CD4-positive, alpha-beta T cell treated with Interleukin-2 at 100 ng/mL for 4 hours (primary cell): Measurements from ENCODE around the gene RPL22L1.
"Not testable (repeated sequence)": the region's sequence is repeated elsewhere in the genome, so short reads cannot be mapped to it uniquely, and the experiment has no call there.

Experiments
- DNase-seq: peaks from one replicate; pipeline ENCODE4 v3.0.0-alpha.2; 2020; ENCODE audit warnings: low spot score

Gene RPL22L1

DNA sequence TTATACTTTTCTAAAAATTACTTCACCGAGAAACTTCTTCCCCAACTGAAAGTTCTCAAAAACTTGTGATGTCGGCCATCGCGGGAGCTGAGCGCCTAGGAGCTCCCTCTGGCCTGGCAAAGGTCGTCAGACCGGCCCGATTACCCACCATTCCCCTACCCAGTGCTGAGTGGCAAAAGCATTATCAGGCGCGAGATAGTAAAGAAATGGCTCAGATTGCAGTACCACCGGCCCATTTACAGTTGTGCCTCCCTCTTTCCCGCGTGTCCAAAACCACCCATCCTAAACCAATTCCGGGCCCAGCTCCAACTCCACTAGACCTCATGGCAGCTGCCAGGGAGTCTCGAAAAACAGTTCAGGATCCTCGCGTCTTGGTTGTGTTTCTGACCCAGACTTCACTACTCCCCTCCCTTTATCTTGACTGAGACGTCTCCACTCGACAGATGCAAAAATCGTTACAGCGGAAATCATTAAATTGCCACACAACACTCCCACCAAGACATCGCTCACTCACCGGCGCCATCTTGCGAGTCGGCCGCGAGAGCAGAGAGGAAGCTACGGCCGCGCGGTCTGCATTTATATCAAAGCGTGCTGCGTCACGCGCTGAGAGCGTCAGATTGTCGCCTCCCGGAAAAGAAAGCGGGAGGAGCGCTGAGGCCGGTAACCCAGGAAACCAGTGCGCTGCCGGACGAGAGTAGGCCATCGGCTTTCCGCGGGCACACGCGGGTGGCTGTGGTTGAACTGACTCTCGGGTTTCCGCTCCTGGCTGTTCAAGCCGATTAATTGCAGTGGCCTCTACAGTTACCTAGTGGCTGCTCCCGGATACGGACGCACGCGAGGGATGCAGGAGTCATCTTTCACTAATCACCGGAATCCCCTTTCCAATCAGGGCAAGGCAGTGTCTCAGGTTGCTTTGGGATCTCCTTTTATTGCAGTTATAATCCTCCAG is at the start of gene RPL22L1:
Gene RPL22L1, minus strand, starts transcription at position 551 of the 949 bp plus-strand sequence. Its CDS starts 28 bp downstream, at position 523.
- DNase-seq: peak; percentile 93

DNA sequence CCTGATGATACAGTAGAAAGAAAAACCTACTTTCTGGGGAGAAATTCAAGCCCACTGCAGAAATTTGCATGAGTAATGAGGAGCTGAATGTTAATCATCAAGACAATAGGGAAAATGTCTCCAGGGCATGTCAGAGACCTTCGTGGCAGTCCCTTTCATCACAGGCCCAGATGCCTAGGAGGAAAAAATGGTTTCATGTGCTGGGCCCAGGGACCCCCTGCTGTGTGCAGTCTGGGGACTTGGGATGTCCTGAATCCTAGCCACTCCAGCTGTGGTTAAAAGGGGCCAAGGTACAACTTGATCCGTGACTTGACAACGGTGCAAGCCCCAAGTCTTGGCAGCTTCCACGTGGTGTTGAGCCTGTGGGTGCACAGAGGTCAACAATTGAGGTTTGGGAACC is 48.7 kb upstream of the RPL22L1 start:
- DNase-seq: no peak

GRCh38 chr3:170914690-170915089 is 44.7 kb upstream of the RPL22L1 start:
- DNase-seq: no peak

GRCh38 chr3:170914212-170914611 is 44.2 kb upstream of the RPL22L1 start:
- DNase-seq: no peak

DNA sequence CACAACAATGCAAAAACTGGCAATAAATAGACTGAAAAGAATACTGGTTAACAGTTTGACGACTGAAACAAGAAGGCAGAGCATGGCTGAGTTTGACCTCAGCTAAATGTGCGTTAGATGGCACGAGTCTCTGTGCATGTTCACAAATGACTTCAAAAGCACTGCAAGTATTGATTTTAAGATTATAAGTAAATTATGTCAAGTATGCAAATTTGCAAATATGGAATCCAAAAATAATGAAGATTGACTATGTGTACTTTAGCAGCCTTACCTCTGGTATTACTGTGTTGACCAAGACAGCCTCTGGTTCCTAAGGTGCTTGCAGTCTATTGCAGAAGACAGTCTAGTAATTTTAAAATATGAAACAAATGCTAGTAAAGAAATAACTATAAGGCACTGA is 41.1 kb upstream of the RPL22L1 start:
- DNase-seq: no peak

- DNase-seq: no peak
Measured at GRCh38 chr3:170910542-170910941, 40.5 kb upstream of the RPL22L1 start.

DNA sequence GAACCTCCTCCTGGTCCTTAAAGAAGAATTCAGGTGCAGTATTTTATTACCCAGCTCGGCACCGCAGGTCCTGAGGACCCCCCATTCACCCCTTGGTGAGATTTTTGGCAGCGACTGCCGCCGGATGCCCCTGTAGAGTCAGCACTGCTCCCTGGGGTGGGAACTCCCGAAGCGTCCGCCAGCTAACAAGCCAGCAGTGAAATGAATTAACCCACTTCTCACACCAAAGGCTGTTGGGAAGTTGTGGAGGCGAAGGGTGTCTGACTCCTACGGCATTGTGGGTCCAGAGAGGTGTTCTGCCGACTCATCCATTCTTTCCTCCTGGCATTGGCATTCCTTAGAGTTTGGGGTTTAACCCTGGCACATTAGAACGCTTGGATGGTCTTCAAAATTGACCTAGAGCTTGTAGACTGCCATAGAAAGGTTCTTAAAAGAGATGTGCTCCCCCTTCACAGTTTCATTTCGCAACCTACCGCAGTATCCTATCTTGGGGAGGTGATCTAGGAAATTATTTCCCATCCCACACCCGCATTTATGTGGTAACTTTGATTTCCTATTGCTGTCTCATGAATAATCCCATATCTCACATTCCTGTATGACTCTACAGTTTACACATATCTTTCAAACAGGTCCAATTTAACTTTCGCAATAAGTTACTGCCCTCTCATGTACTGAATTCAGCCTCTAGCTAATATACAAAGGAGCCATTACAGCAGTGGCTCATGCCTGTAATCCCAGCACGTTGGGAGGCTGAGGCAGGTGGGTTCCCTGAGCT is 39.3 kb upstream of the RPL22L1 start:
- DNase-seq: no peak

DNA sequence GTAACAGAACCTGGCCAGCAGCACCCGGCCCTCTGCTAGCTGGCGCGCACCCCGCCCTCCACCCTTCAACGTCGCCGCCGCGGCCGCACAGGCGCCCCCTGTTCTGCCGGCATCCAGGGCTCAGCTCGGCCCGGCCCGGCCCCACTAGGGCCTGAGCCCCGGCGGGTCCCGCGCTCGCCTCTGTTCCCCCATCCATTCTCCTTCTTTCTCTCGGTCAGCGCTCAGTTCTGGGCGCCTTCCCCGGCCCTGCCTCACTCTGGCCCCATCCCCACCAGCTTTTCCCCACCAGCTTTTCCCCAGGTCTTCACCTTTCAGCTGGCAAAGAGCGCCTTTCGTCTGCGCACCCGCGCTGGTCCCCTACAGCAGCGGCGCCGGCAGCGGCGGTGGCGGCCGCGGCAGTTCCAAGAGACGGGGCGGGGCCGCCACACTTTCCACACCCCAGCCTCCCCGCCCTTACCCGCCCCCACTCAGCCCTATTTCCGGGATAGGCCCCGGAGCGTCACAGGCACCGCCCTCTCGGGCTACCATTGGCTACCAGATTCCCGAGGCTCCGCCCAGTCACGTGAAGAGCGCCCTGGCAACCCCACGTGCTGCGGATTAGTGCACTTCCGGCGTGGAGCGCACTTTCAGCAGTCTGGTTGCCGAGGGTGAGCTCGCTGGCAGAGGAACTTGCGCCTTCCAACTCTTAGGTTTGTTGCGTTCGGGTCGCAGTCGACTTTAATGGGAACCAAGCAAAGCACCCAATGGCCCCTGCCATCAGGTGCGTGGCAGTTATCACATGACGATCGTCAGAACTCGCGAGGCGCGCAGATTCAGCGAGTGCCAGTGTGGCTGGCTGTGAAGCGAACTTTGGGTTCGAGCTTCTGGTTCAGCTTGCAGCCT is 38.5 kb upstream of the RPL22L1 start, which contains the start of gene EIF5A2:
Gene EIF5A2, minus strand, starts transcription at position 403 of the 882 bp plus-strand sequence. CDS start 831 bp downstream, outside the sequence.
- peak; percentile 94 for DNase-seq

GRCh38 chr3:170907637-170908234 is 37.7 kb upstream of the RPL22L1 start:
- no peak for DNase-seq

- no peak for DNase-seq
Measured at GRCh38 chr3:170905862-170906261, 35.9 kb upstream of the RPL22L1 start.

DNA sequence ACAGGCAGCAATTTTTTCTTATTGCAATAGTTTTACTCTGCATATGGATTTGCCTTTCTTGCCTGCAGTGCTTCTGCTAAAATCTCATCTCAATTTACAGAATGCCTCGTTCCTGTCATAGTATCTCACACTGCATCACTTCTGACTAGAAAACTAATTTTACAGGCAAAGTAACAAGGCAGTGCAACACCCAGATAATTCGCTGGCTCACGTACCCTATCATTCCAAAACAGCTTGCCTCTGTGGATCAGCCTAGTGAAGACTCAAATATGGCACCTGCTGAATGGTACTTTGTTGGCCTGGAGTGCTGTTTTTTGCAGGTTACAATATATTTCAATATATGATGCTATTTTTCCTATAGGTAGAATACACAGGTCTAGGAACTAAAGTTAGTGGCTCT is 33.1 kb upstream of the RPL22L1 start:
- DNase-seq: no peak

DNA sequence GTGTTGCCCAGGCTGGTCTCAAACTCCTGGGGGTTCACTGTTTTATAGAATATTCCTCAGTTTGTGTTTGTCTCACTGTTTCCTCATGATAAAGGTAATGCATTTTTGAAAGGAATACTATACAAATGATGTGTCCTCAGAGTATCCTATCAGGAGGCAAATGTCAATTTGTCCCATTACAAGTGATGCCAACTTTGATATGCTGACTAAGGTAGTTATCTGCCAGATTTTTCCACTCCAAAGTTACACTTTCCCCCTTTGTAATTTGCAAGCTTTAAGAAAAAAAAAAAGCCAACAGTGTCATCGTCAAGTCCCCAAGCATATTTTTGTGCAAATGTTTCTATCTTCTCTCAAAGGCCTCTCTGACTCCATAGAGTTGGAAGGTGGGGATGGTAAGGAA is 29.5 kb upstream of the RPL22L1 start:
- no peak for DNase-seq

GRCh38 chr3:170897978-170898377 is 28.0 kb upstream of the RPL22L1 start:
- no peak for DNase-seq

DNA sequence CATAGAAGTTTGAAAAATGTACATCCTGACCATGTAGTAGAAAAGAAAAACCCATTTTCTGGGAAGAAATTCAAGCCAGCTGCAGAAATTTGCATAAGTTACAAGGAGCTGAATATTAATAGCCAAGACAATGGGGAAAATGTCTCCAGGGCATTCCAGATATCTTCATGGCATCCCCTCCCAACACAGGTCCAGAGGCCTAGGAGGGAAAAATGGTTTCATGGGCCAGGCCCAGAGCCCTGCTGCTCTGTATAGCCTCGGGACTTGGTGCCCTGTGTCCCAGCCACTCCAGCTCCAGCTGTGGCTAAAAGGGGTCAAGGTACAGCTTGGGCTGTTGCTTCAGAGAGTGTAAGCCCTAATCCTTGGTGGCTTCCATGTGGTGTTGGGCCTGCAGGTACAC is 27.2 kb upstream of the RPL22L1 start:
- DNase-seq: not testable (repeated sequence)

- no peak for DNase-seq
Measured at GRCh38 chr3:170896781-170897180, 26.8 kb upstream of the RPL22L1 start.

DNA sequence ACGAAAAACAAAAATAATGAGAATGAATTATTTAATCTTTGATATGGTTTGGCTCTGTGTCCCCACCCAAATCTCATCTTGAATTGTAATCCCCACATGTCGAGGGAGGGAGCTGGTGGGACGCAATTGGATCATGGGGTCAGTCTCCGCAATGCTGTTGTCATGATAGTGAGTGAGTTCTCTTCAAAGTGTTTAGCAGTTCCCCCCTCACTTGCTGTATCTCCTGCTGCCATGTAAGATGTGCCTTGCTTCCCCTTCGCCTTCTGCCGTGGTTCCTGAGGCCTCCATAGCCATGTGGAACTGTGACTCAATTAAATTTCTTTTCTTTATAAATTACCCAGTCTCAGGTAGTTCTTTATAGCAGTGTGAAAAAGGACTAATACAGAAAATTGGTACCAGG is 26.3 kb upstream of the RPL22L1 start:
- DNase-seq: not testable (repeated sequence)

DNA sequence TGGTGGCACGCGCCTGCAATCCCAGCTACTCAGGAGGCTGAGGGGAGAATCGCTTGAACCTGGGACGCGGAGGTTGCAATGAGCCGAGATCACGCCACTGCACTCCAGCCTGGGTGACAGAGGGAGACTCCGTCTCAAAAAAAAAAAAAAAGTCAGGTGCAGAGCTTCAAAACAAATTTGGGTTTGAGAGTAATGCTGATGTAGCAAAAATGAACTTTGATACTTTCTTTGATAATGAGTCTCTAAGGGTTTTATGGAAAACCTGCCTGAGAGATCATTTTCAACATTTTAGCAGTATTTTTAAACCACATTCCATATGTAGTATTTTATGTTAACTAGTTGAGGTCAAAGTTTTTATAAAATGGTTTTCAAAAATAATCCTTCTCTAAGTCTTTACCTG is 23.9 kb upstream of the RPL22L1 start:
- no peak for DNase-seq

DNA sequence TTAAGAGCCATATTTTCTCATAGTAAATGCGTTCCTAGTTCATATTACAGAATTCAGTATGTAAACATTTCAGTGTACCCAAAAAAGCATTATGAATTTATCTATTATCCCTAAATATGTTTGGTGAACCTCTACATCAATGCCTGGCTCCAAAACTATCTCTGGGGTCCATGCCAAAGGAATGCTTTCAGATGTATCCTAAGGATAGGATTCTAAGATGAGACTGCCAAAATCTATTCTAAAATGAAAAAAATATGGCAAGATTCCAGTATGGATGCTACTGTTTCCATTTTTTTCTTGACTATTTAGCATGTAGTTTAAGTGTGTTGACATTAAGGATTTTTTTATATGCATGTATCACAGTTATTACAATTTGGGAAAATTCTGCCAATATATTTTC is 19.6 kb upstream of the RPL22L1 start:
- DNase-seq: no peak

DNA sequence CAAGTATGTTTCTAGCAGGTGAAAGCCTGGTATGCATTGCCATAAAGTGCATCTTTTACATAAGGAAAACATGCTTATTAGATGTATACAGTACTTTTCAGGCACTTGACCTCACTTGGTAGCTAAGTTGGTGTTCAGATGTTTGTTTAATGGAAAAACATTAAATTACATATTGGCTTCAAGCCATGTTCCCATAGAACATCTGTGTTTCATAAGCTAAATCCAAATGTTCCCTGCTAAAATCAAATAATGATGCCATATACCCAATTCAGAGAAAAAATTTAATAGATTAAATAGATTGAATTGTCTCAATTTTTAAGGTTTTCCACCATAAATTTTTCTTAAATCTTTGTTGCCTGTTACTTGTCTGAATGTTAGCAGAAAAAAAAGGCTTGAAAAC is 19.1 kb upstream of the RPL22L1 start:
- no peak for DNase-seq

DNA sequence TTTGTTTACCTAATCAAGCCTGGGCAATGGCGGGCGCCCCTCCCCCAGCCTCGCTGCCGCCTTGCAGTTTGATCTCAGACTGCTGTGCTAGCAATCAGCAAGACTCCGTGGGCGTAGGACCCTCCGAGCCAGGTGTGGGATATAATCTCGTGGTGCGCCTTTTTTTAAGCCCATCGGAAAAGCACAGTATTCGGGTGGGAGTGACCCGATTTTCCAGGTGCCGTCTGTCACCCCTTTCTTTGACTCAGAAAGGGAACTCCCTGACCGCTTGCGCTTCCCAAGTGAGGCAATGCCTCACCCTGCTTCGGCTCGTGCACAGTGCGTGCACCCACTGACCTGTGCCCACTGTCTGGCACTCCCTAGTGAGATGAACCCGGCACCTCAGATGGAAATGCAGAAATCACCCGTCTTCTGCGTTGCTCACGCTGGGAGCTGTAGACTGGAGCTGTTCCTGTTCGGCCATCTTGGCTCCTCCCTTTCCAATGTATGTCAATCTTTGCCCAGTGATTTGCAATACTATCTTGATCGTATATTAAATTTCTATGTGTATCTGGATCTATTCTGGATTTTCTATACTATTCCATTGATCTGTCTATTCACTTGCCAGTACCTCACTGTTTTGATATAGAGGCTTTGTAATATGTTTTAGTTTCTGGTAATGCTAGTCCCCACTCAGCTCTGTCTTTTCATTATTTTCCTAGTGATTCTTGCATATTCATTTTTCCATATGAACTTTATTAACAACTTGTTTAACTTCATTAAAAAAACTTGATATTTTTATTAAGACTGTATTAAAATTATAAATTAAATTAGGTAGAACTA is 14.3 kb upstream of the RPL22L1 start:
- not testable (repeated sequence) for DNase-seq

DNA sequence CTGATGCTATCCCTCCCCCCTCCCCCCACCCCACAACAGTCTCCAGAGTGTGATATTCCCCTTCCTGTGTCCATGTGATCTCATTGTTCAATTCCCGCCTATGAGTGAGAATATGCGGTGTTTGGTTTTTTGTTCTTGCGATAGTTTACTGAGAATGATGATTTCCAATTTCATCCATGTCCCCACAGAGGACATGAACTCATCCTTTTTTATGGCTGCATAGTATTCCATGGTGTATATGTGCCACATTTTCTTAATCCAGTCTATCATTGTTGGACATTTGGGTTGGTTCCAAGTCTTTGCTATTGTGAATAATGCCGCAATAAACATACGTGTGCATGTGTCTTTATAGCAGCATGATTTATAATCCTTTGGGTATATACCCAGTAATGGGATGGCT is 8.7 kb upstream of the RPL22L1 start:
- DNase-seq: not testable (repeated sequence)
